Panc1 (cell line): ENCODE measurements around the gene TRPV6.

Source experiments
- CTCF ChIP-seq: fragments of 450-650 bp; IDR thresholded peaks from 2 replicates; pipeline ENCODE4 v1.5.1; 2017; ENCODE audit warnings: mild to moderate bottlenecking
- POLR2AphosphoS5 ChIP-seq: IDR thresholded peaks from 2 replicates; pipeline ENCODE4 v1.6.1; 2012; ENCODE audit warnings: mild to moderate bottlenecking, low read depth, low read length, moderate library complexity
- SIN3A ChIP-seq: IDR thresholded peaks from 2 replicates; pipeline ENCODE4 v1.6.1; 2012; ENCODE audit warnings: low read depth, mild to moderate bottlenecking, low read length, moderate library complexity, borderline replicate concordance; ENCODE audit not compliant: insufficient read depth
- TCF7L2 ChIP-seq: IDR thresholded peaks from 2 replicates; pipeline ENCODE4 v1.6.1; 2011; ENCODE audit warnings: mild to moderate bottlenecking, low read depth, low read length, inconsistent platforms
- TF ChIP-seq, protein P1 (sequence below), 2 experiments: IDR thresholded peaks; 2 replicates each; pipeline ENCODE4 v1.6.1; 2011 to 2012; ENCODE audit warnings: low read depth in 2 of 2, control low read depth in 1 of 2, low read length in 1 of 2, mild to moderate bottlenecking in 1 of 2, moderate library complexity in 1 of 2; ENCODE audit not compliant: insufficient read depth in 1 of 2

DNA sequence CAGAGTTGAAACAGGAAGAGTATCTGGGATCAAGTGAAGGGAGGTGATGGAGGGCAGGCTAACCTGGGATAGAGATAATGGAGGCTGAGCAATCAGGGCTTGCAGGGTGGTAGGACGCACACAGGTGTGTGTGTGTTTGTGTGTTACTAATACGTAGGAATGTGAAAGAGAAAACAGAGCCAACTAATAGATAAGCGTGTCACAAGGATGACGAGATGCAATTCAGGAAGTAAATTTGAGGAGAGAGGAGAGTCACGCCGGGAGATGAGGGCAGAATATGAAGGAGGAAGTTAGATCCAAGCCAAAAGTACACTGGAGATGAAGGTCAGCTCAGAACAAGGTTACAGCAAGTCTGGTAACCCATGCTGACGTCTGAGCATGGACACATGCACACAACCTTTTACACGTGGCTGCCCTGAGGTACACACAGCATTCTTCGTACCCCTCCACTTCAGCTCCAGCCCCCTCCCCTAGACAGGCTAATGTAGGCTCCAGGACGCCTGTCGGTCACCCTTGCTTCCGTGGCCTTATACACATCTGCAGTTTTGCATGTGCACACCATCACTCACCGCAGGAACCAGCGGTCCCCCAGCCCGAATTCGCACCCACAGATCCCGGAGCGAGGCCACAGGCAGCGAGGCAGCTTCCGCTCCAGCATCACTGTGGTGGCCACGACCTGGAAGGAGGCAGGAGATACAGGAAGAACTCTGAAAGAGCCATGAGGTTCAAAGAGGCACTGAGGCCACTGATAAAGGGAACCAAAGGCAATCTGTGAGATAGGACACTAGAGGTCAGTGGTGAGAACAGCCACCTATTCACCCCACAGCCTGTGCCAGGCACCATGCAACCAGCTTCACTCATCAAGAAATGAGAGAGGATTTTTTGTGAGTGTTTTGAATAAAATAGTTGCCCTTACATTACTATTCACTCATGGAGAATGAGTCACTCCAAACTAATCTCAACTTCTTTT is 23.7 kb upstream of the TRPV6 start:
- peak; percentile 64 for TF ChIP-seq CTCF
- no peak for TF ChIP-seq POLR2AphosphoS5
- TF ChIP-seq, protein P1, sequence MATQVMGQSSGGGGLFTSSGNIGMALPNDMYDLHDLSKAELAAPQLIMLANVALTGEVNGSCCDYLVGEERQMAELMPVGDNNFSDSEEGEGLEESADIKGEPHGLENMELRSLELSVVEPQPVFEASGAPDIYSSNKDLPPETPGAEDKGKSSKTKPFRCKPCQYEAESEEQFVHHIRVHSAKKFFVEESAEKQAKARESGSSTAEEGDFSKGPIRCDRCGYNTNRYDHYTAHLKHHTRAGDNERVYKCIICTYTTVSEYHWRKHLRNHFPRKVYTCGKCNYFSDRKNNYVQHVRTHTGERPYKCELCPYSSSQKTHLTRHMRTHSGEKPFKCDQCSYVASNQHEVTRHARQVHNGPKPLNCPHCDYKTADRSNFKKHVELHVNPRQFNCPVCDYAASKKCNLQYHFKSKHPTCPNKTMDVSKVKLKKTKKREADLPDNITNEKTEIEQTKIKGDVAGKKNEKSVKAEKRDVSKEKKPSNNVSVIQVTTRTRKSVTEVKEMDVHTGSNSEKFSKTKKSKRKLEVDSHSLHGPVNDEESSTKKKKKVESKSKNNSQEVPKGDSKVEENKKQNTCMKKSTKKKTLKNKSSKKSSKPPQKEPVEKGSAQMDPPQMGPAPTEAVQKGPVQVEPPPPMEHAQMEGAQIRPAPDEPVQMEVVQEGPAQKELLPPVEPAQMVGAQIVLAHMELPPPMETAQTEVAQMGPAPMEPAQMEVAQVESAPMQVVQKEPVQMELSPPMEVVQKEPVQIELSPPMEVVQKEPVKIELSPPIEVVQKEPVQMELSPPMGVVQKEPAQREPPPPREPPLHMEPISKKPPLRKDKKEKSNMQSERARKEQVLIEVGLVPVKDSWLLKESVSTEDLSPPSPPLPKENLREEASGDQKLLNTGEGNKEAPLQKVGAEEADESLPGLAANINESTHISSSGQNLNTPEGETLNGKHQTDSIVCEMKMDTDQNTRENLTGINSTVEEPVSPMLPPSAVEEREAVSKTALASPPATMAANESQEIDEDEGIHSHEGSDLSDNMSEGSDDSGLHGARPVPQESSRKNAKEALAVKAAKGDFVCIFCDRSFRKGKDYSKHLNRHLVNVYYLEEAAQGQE (IDR thresholded peaks at IDR 0.05; ENCODE audit: insufficient read depth in 1 of 2, low read depth in 2 of 2, low read length in 1 of 2): no peak
- no peak for TF ChIP-seq TCF7L2
- TF ChIP-seq SIN3A: no peak
